ENCODE data around the gene TRAF7. TPM values are rescaled to one million over a fixed set of nuclear protein-coding genes. Genes with fewer than 3 reads are reported as not detected.

Gene TRAF7
- total RNA-seq, 2 experiments from 2014 or later: 77.1 to 80.3 TPM

DNA sequence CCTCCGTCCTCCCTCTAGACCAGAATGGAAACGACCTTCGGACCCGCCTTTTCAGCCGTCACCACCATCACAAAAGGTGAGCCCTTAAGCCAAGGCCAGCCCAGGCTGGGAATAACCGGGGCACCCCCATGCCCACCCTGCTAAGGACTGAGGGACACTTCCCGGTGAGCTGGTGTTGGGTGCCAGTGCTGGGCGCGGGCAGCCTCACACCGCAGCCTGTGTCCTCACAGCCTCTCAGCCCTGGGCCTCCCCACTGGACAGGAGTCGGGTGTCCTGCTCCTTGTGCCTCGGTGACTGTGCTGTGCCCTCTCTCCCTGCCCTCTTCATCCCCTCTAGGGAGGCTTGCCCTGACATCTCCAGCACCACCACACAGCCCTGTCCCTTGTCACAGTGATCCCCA is 10.3 kb downstream of the TRAF7 start:
- Mint-ChIP-seq H3K36me3 (peaks cover 4% of the 10 kb centered on the region), H3K4me1 (ENCODE audit: low read depth) (no peaks in the 10 kb centered on the region), H3K27me3 (no peaks in the 10 kb centered on the region), H3K27ac (no peak overlapping the region), H3K4me3 (no peak overlapping the region), H3K9me3 (no peaks in the 10 kb centered on the region)
- POLR2A ChIA-PET: interaction anchor here (1.1 kb wide), 1 partner anchor 41 kb away, joined by 4 read pairs; no protein-coding TSS in a partner anchor
- intact Hi-C loops (cut with micrococcal nuclease): no loop called here
- DNase-seq: no peak
- CTCF ChIA-PET: no interaction called here

DNA sequence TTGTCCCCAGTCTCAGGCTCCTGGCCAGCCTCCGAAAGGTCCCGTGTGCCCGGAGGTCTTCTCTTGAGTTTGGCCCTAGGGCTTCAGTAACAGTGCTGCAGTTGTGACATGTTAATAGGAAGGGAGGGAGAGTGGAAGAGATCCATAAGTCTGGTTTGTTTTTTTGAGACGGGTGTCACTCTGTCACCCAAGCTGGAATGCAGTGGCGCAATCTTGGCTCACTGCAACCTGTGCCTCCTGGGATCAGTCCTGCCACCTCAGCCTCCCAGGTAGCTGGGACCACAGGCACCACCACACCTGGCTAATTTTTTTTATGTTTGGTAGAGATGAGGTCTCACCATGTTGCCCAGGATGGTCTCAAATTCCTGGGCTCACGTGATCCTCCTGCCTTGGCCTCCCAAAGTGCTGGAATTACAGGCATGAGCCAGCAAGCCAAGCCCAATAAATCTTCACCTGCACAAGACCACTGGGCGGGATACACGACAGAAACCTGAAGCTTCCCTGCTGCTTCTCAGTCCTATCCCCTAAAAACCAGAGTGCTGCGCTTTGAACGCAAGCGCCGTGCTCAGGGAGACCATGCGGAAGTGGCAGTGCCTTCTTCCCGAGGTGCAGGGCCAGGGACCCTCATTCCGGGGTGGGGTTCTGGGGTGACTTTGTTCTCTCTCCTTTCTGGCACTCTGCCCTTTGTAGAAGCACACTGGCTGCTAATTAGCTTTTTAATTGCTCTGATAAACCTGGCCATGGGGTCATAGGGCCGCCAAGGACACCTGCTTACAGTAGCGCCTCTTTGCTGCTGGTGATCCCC is 10.9 kb downstream of the TRAF7 start:
- POLR2A ChIA-PET: interaction anchor here (1.1 to 1.5 kb wide), 2 partner anchors 14 to 40 kb away, joined by 3 to 4 read pairs; no protein-coding TSS in a partner anchor
- Mint-ChIP-seq H3K9me3 (no peaks in the 10 kb centered on the region), H3K4me3 (no peak overlapping the region), H3K4me1 (ENCODE audit: low read depth) (no peaks in the 10 kb centered on the region), H3K36me3 (peaks cover 4% of the 10 kb centered on the region), H3K27ac (no peak overlapping the region), H3K27me3 (no peaks in the 10 kb centered on the region)
- no peak for DNase-seq
- intact Hi-C loops (cut with micrococcal nuclease): no loop called here
- CTCF ChIA-PET: interaction anchor here (0.7 kb wide), 1 partner anchor 39 kb away, joined by 3 read pairs; the partner anchor contains the start of gene MLST8

DNA sequence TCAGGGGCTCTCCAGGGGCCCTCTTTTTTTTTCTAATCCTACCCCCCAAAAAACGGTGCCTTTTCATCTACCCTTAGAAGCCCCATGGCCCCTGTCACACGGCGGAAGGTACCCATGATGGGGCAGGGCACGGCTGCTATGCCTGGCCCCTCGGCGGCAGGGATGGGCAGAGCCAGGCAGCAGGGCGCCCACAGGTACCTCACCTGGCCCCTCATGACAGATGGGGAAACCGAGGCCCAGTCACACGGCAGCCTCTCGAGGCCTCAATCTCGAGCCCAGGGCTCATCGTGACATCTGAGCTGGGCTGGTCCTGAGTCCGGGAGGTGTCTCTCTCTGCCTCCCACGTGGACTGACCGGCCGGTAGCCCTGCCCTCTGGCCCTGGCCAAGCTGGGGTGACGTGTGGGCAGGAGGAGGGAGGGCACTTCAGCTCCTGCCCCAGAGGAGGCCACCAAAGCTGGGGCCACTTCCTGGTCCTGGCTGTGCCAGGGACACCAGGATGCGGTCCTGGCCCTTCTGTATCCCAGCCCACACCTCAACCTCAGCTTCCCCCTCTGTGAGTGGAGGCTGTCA is 11.6 kb downstream of the TRAF7 start:
- intact Hi-C loops (cut with micrococcal nuclease): no loop called here
- POLR2A ChIA-PET: interaction anchor here (1.5 kb wide), 1 partner anchor 14 kb away, joined by 3 read pairs; no protein-coding TSS in a partner anchor

DNA sequence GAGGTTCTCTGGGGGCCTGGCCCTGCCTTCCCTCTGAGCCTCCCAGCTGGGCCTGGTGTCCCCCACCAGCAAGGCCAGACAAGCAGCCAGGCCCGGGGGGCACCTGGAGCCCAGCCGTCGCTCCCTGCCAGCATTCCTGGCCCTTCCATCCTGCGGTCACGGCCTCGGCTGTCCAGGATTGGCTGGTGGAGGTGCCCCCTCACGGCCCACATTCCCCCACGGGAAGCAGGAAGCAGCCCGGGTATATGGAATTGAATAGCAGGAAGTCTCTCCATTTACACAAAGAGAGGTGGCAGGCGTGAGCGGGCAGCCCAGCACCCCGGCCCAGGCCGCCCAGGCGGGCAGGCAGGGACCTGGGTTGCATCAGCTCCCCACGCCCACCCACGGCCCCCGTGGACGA is 14.5 kb downstream of the TRAF7 start:
- Mint-ChIP-seq H3K36me3 (peaks cover 11% of the 10 kb centered on the region), H3K27me3 (no peaks in the 10 kb centered on the region), H3K4me3 (no peak overlapping the region), H3K9me3 (no peaks in the 10 kb centered on the region), H3K27ac (no peak overlapping the region), H3K4me1 (ENCODE audit: low read depth) (no peaks in the 10 kb centered on the region)
- ChIA-PET CTCF (no interaction called here), POLR2A (no interaction called here)
- no peak for DNase-seq
- intact Hi-C loops (cut with micrococcal nuclease): no loop called here

More for the DNA sequence above, 11.6 kb downstream of the TRAF7 start:
- no peaks in the 10 kb centered on the region for H3K4me1 Mint-ChIP-seq (ENCODE audit: low read depth)
- no peak overlapping the region for H3K27ac Mint-ChIP-seq
- H3K27me3 Mint-ChIP-seq: no peaks in the 10 kb centered on the region
- no peaks in the 10 kb centered on the region for H3K9me3 Mint-ChIP-seq
- CTCF ChIA-PET: interaction anchor here (0.7 kb wide), 1 partner anchor 38 kb away, joined by 3 read pairs; the partner anchor contains the start of gene MLST8
- H3K36me3 Mint-ChIP-seq: peaks cover 4% of the 10 kb centered on the region
- H3K4me3 Mint-ChIP-seq: no peak overlapping the region
- DNase-seq: no peak

DNA sequence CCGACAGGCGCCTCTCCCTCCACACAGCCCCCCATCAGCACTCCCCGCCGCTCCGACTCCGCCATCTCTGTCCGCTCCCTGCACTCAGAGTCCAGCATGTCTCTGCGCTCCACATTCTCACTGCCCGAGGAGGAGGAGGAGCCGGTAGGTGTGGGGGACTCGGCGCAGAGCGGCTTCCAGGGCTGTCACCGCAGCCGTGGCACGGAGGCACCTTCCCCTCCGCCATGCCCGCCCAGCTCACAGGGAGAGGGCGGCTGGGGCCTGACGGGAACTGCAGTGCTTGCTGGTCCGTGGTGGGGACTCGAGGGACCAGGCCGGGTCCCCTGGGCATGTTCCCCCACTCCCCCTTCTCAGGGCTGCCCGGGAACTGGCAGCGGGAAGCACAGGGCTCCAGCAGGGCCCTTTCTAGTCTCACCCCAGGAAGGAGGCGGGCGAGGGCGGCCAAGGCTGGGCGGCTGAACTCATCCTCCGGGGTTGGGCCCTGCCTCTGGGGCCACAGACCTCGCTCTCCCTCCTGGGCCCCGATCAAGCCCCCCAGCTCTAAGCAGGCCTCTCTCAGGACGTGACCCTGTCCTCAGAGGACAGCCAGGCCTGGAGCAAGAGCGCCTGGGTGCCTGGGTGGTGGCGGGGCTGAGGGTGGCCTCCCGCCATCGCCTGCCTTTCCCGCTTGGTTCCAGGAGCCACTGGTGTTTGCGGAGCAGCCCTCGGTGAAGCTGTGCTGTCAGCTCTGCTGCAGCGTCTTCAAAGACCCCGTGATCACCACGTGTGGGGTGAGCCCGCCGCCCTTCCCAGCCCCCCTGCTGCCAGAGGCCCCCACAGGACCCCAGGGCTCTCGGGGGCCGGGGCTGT is 15.2 kb downstream of the TRAF7 start:
- Mint-ChIP-seq H3K4me1 (ENCODE audit: low read depth) (no peaks in the 10 kb centered on the region), H3K27ac (no peak overlapping the region), H3K4me3 (no peak overlapping the region), H3K9me3 (no peaks in the 10 kb centered on the region), H3K36me3 (peaks cover 10% of the 10 kb centered on the region), H3K27me3 (no peaks in the 10 kb centered on the region)
- DNase-seq: no peak
- ChIA-PET POLR2A (no interaction called here), CTCF (no interaction called here)
- intact Hi-C loops (cut with micrococcal nuclease): no loop called here

DNA sequence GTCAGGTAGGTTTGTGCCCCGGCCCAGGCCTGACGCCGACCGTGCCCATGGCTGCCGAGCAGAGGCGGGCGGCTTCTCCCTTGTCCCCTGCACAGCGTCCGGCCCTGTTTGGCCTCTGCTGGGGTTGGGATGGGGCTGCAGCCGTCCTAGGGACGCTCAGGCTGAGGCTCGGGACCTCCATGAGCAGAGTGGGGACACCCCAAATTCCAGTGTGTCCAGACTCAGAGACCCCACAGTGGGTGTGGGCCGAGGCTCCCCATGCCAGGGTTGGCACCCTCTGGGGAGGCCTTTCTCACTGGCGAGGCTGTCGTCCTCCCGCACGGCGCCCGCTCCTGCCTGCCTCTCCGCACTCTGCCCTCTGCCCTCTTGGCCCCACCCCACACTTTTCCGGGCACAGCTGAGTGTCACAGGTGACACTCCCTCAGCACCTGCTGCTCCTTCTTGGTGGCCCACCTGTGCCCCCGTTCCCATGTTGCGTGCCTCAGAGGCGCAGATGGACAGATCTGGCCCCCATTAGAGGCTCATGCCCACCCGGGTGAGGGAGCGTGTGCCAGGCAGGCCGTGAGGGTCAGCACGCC is 16.1 kb downstream of the TRAF7 start:
- Mint-ChIP-seq H3K27me3 (no peaks in the 10 kb centered on the region), H3K9me3 (no peaks in the 10 kb centered on the region), H3K27ac (no peak overlapping the region), H3K4me1 (ENCODE audit: low read depth) (no peaks in the 10 kb centered on the region), H3K4me3 (no peak overlapping the region), H3K36me3 (peaks cover 12% of the 10 kb centered on the region)
- CTCF ChIA-PET: no interaction called here
- intact Hi-C loops (cut with micrococcal nuclease): no loop called here
- POLR2A ChIA-PET: no interaction called here
- DNase-seq: no peak

DNA sequence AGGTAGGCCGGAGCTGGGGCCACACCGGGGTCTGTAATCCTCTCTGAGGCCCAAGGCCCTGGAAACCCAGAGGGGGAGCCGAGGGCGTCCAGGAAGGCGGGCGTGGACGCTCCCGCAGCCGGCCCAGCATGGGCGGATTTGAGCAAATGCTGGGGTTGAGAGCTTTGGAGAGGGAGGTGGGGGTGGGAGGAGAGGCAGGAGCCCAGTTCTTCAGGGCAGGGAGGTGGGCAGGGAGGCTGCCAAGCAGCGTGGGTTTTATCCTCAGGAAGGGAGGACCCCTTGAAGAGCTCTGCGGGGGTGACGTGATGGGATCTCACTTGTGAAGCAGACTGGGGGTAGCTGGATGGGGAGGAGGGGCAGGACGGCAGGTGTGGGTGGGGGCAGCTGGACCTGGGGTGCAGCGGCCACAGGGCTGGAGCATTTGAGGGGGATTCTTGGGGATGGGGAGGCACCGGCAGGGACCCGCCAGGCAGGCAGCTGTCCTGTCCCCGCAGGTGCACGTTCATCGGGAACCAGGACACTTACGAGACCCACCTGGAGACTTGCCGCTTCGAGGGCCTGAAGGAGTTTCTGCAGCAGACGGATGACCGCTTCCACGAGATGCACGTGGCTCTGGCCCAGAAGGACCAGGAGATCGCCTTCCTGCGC is 17.2 kb downstream of the TRAF7 start:
- Mint-ChIP-seq H3K4me1 (ENCODE audit: low read depth) (no peaks in the 10 kb centered on the region), H3K36me3 (peaks cover 15% of the 10 kb centered on the region), H3K27me3 (no peaks in the 10 kb centered on the region), H3K4me3 (no peak overlapping the region), H3K27ac (no peak overlapping the region), H3K9me3 (no peaks in the 10 kb centered on the region)
- ChIA-PET POLR2A (no interaction called here), CTCF (no interaction called here)
- intact Hi-C loops (cut with micrococcal nuclease): no loop called here
- no peak for DNase-seq

DNA sequence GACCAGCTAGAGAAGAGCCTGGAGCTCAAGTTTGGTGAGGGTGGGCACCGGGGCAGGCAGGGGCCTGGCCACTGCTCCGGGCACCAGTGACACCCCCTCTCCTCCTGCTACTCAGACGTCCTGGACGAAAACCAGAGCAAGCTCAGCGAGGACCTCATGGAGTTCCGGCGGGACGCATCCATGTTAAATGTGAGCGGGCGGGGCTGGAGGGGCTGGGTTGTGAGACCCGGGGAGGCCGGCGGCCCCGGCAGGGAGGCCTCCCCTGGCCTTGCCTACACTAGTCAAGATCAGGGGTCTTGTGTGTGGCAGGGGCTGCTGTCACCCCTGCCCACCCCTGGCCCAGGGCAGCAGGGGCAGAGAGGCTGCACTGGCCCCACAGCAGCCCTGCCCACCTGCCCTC is 17.8 kb downstream of the TRAF7 start:
- Mint-ChIP-seq H3K36me3 (peaks cover 15% of the 10 kb centered on the region), H3K27me3 (no peaks in the 10 kb centered on the region), H3K4me3 (no peak overlapping the region), H3K27ac (no peak overlapping the region), H3K4me1 (ENCODE audit: low read depth) (no peaks in the 10 kb centered on the region), H3K9me3 (no peaks in the 10 kb centered on the region)
- ChIA-PET CTCF (no interaction called here), POLR2A (no interaction called here)
- intact Hi-C loops (cut with micrococcal nuclease): no loop called here
- DNase-seq: no peak

DNA sequence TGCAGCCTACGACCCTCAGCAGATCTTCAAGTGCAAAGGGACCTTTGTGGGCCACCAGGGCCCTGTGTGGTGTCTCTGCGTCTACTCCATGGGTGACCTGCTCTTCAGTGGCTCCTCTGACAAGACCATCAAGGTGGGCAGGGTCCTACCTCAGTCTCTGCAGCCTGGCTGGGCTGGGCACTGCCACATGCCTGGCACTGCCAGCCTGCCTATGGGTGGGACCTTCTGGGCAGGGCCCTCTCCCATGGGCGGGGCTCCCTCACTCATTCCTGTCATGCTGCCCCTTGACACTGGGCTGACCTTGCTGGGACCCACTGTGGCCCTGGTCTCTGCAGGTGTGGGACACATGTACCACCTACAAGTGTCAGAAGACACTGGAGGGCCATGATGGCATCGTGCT is 18.3 kb downstream of the TRAF7 start:
- H3K36me3 Mint-ChIP-seq: peaks cover 15% of the 10 kb centered on the region
- H3K4me3 Mint-ChIP-seq: no peak overlapping the region
- ChIA-PET POLR2A (interaction anchor here (1.1 kb wide), 1 partner anchor 19 kb away, joined by 3 read pairs; the partner anchor contains the start of gene TRAF7), CTCF (no interaction called here)
- no peak for DNase-seq
- no peak overlapping the region for H3K27ac Mint-ChIP-seq
- H3K27me3 Mint-ChIP-seq: no peaks in the 10 kb centered on the region
- intact Hi-C loops (cut with micrococcal nuclease): no loop called here
- no peaks in the 10 kb centered on the region for H3K9me3 Mint-ChIP-seq
- no peaks in the 10 kb centered on the region for H3K4me1 Mint-ChIP-seq (ENCODE audit: low read depth)

DNA sequence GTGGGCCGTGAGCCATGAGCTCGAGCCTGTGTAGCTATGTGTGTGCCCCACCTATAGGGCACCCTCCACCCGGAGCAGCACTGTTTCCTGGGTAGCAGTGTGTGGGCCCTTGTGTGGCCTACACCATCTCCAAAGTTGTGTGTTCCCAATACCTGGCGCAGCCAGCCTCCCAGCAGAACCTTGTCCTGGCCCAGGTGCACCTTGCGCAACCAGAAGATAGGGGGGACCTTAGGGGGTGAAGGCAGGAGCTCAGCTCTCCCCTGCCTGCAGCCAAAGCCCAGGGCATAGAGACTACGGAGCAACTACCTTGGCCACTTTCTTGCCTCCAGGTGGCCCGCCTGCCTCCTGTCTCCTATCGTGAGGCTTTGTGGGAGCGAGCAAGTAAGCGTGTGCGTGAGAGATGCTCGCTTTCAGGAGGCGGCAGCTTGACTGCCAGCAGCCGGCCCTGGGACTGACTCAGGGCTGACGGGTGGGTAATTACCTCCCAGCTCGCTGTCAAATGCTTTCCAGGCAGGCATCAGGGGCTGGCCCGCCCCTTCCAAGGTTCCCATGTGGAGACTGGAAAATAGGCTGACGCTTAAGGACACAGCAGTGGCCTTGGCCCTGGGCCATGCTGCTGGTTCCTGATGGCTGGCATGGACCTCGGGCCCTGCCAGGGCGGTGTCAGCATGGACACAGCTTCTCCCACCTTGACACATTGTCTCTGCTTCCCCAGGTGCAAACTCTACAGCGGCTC is 19.0 kb downstream of the TRAF7 start:
- intact Hi-C loops (cut with micrococcal nuclease): no loop called here
- H3K27me3 Mint-ChIP-seq: no peaks in the 10 kb centered on the region
- no peak for DNase-seq
- ChIA-PET CTCF (no interaction called here), POLR2A (interaction anchor here (1.1 kb wide), 1 partner anchor 20 kb away, joined by 3 read pairs; the partner anchor contains the start of gene TRAF7)
- H3K9me3 Mint-ChIP-seq: no peaks in the 10 kb centered on the region
- no peak overlapping the region for H3K4me3 Mint-ChIP-seq
- H3K4me1 Mint-ChIP-seq (ENCODE audit: low read depth): no peaks in the 10 kb centered on the region
- H3K36me3 Mint-ChIP-seq: peaks cover 15% of the 10 kb centered on the region
- no peak overlapping the region for H3K27ac Mint-ChIP-seq

DNA sequence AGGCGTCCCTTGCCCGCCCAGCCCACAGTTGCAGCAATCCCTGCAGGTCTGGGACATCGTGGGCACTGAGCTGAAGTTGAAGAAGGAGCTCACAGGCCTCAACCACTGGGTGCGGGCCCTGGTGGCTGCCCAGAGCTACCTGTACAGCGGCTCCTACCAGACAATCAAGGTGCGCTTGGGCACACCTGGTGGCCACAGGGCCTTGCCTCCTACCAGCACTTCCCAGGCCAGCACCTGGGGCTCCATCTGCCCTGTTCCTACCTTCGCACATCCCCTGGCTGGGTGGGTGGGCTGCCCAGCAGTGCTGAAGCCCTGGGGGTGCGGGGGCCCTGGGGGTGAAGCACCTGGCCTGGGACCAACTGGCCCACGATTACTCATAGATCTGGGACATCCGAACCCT is 19.9 kb downstream of the TRAF7 start:
- Mint-ChIP-seq H3K27me3 (no peaks in the 10 kb centered on the region), H3K36me3 (peaks cover 15% of the 10 kb centered on the region), H3K9me3 (no peaks in the 10 kb centered on the region), H3K27ac (no peak overlapping the region), H3K4me3 (no peak overlapping the region), H3K4me1 (ENCODE audit: low read depth) (no peaks in the 10 kb centered on the region)
- no peak for DNase-seq
- CTCF ChIA-PET: no interaction called here
- intact Hi-C loops (cut with micrococcal nuclease): no loop called here
- POLR2A ChIA-PET: no interaction called here

Data from activated CD4-positive, alpha-beta memory T cell treated with anti-CD3 and anti-CD28 coated beads for 36 hours (primary cell).